NCI-H748 treated with DMSO at 0.1 percent for 48 hours (cell line): ENCODE measurements around the gene EWSR1.
"Not testable (repeated sequence)": the region's sequence is repeated elsewhere in the genome, so short reads cannot be mapped to it uniquely, and the experiment has no call there.

Experiments used
- DNase-seq: peaks from one replicate; lab custom pipeline; 2025; lab: John Stamatoyannopoulos, UW

EWSR1 gene

DNA sequence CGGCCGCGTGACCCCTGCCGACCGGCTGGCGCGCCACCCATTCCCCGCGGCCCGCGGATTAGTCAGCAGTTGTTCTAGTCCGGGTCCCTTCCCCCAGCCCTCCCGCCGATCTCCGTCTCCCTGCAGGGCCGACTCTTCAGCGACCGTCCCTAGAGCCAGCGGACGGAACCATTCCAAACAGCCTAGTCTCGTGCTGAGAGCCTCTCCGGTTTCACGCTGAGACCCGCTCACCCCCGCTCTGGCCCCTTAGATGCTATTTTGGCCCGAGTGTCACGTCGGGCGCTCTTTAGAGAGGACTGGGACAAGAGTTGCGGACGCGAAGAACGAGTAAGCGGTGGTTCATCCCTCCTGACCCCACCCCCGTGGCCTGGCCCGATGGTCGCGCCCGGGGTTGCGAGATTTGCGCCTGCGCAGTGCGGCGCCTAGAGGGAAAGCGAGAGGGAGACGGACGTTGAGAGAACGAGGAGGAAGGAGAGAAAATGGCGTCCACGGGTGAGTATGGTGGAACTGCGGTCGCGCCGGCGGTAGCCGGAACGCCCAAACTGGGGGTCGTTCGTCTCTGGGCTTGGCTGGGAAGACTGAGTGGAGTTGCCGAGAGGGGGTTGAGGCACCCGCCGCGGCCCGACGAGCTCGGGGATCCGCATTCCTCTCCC, at the start of gene EWSR1, which contains the start of gene RHBDD3:
Gene EWSR1, plus strand, starts transcription at position 411 of the 653 bp plus-strand sequence. Its CDS starts 69 bp downstream, at position 480.
Gene RHBDD3, minus strand, starts transcription at position 124 of the 653 bp plus-strand sequence. CDS start 2,355 bp downstream, outside the sequence.
- DNase-seq, result peak; percentile 61

DNA sequence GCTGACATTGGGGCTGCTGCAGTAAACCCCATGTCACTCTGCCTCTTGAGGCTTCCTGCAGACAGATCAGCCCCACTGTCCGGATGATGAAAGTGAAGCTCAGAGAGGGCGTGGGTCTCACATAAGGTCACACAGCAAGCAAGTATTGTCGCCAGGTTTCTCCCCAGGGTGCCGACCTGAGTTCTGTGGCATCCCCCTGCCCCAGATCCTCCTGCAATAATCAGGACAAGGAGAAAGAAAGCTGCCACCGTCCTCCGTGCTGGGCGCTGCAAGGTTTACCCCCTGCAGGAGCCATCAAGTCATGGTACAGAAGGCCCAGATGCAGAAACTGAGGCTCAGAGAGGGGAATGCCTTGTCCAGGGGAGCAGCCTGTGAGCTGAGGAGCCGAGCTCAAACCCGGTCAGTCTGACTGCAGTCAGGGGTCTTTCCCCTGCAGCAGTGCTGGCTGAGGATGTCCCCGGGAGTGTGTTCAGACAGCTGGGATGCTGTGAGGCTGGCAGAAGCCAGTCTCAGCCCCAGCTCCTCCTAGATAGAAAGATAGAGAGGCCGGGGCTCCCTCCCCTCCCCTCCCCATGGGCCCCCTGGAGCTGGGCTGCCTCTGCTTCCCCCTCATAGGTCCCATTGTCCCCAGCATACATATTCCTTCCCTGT, 49.2 kb upstream of the EWSR1 start:
- DNase-seq, result no peak

DNA sequence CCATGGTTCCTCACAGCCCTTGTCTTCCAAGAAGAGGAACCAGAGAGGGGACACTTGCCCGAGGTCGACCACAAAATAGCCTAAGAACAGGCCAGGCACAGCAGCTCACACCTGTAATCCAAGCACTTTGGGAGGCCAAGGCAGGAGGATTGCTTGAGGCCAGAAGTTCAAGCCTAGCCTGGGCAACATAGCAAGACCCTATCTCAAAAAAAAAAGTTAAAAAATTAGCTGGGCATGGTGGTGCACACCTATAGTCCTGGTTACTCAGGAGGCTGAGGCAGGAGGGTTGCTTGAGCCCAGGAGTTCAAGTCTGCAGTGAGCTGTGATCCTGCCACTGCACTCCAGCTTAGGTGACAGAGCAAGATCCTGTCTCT, 48.7 kb upstream of the EWSR1 start:
- not testable (repeated sequence) for DNase-seq

- DNase-seq, result no peak
Measured at GRCh38 chr22:29219881-29220670, 48.0 kb upstream of the EWSR1 start.

DNA sequence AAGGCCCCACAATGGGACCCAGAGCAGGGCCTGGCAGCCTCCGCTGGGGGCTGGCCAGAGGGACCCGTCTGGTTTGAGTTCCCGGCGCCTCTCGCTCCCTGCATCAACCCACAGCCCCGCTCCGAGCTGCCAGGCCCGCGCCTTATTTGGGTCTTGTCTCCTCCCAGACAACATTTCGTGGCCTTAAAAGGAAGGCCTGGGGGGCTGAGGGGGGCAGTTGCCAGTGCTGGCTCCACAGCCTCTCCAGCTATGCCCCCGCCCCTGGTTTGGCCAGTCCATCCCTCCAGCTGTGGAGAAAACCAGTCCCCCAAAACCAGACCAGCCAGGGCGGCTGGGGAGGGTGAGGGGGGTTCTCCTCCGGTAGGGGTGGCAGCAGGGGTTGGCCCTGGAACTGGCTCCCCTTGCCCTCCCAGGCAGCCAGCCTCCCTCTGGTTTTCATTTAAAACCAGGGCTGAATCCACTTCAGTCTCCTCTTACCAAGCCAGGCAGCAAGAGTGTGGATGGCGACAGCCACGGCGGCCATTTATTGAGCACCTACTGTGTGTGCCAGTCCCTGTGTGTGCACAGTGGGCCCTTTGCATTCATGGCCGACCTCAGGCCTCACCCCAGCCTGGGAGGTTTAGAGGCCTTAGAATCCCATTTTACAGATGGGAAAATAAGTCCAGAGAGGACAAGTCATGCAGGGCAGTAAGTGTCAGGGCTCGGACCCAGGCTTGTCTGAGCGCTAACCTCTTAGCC, 43.8 kb upstream of the EWSR1 start:
- no peak for DNase-seq

DNA sequence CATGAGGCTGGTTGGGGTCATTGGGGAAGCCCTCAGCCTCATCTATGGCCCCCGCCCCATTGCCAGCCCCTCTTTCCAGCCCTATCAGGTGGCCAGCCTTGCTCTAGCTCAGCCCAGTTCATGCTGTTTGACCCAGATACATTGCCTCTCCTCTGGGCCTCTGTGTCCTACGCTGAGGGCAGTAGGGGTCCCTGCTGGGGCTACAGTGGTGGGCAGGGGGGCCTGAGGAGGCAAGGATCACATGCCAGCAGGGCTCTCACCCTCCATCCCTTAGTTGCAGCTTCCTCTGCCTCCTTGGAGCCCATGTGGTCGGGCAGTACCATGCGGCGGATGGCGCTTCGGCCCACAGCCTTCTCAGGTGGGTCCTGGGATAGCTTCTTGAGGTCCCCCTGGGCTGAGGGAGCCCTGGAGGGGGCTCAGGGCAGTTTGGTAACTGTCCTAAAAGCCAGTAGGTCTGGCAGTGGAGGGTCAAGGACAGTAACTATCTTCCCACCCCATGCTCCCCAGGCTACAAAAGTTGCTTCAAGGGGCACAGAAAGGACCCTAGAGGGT, 43.1 kb upstream of the EWSR1 start:
- no peak for DNase-seq

GRCh38 chr22:29225422-29226090, 42.5 kb upstream of the EWSR1 start:
- no peak for DNase-seq

DNA sequence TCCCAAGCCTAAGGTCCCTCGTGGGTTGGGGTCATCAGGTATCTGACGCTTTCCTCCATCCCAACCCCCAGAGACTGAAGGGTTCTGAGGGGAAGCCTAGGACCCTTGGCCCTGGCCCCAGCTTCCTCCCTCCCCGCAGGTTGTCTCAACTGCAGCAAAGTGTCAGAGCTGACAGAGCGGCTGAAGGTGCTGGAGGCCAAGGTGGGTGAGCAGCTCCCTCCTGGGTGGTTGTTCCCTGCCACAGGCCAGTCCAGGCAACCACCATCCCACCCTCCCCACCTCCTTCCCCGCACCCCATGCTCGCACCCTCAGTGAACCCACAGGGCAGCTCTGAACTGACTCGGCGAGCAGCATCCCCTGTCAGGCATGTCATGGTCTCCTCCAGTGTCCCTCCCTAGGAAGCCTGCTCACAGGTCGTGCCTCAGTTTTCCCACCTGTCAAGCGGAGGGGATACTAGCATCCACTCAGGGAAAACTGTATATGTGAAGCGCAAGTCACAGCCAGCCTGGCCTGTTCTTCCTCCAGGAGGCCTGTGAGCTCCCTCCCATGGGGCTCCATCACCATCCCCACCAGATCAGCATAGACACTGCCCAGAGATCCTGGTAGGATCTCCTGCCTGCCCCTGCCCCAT, 41.6 kb upstream of the EWSR1 start:
- DNase-seq, result no peak

- no peak for DNase-seq
Measured at GRCh38 chr22:29230972-29231875, 36.8 kb upstream of the EWSR1 start.

DNA sequence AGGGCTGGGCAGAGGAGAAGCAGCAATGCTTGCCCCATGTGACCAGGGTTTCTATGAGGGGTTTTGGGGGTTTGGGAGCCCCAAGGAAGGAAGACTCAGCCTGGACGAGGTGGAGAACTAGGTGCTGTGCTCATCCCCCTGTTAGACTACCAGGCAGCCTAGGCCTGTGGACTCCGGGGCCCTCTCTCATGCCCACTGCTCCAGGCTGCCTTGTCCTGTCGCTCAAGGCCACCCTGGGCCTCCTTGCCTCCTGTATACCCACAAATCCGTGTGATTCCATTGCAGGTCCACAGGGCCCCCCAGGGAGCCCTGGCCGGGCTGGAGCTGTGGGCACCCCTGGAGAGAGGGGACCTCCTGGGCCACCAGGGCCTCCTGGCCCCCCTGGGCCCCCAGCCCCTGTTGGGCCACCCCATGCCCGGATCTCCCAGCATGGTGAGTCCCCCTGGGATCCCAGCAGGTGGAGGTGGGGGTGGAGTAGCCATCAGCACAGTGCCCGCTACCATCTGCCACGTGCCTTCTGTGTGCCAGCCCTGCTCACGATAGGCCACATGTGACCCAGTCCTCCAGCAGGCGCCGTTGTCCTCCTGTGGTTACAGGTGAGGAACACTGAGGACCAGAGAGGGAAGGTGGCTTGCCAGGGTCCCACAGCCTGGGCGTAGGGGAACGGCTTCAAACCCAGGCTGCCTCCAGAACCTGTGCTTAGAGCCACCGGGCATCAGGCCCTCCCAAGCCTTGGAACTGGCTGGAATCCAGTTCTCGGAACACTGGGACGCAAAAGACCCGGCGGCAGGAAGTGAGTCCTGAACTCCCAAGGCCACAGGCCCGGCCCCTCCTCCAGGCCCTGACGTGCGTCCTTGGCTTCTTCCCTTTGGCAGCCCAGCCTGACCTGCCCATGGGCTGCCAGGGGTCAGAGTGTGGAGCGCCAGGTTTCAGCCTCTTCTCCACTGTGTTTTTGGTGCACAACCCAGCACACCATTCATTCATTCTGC, 35.8 kb upstream of the EWSR1 start:
- DNase-seq, result no peak

GRCh38 chr22:29233277-29233877, 34.7 kb upstream of the EWSR1 start:
- DNase-seq, result no peak

DNA sequence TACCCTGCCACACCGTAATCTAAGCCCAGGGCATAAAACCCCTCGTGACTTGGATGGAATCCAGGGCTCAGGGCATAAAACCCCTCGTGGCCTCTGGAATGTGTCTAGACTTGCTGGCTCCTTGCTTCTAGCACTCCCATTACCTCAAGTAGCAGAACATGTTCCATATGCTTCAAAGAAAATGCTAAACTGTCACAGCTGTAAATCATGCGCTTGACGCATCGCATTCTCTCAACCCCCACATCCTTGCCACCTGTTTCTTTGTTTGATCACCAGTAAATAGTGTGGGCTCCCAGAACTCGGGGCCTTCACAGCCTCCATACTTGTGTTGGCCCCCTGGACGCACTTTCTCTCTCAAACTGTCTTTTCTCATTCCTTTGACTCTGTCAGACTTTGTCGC, 27.6 kb upstream of the EWSR1 start:
- DNase-seq, result not testable (repeated sequence)

DNA sequence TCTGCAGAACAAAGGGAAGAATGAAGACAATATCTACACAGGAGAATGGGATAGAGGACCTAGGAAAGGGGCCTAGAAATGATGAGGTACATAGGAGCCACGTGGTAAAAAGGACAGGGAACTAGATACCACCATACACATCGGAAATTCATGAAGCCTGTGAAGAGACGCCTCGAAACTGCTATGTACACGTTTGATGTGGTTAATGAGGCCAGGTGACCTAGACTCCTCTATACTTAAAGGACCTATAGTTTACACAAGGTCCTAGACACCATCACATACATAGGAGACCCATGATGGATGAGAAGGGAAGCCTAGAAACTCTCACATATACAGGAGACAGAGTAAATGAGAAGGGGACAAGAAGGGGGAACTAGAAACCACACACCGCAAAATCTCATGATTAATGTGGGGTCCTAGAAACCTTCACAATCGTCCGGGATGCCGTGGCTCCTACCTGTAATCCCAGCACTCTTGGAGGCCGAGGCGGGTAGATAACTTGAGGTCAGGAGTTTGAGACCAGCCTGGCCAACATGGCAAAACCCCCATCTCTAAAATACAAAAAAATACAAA, 24.1 kb upstream of the EWSR1 start:
- DNase-seq, result no peak

GRCh38 chr22:29244785-29245625, 23.1 kb upstream of the EWSR1 start:
- DNase-seq, result no peak

GRCh38 chr22:29245626-29246385, 22.3 kb upstream of the EWSR1 start:
- DNase-seq, result peak; percentile 6

DNA sequence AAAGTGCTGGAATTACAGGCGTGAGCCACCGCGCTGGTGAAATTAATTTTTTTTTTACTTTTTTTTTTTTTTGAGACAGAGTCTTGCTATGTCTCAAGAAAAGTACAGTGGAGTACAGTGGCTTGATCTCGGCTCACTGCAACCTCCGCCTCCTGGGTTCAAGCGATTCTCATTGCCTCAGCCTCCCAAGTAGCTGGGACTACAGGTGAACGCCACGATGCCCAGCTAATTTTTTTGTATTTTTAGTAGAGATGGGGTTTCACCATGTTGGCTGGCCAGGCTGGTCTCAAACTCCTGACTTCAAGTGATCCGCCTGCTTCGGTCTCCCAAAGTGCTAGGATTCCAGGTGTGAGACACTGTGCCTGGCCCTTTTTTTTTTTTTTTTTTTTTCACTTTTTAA, 20.2 kb upstream of the EWSR1 start:
- DNase-seq, result not testable (repeated sequence)
